Epithelial cell of proximal tubule (primary cell): ENCODE measurements around the gene NFIA. TPM values are rescaled to one million over a fixed set of nuclear protein-coding genes. Genes with fewer than 3 reads are reported as not detected.

Experiments
- DNase-seq: peaks from one replicate; pipeline ENCODE4 v3.0.0-alpha.2; 2011; ENCODE audit warnings: low read depth
- H3K4me3 ChIP-seq: 2 replicates; pipeline ENCODE4 v1.5.1; 2011; ENCODE audit warnings: low read depth, mild to moderate bottlenecking, low read length
- total RNA-seq: library from RNA; depleted of rRNA; stranded (reverse); fragments of >200 nt; gene quantifications from 2 replicates; pipeline ENCODE4 v1.2.3, GENCODE V29; 2015
- TF ChIP-seq, protein P1 (sequence below): conservative IDR thresholded peaks from 2 replicates; pipeline ENCODE4 v1.5.1; 2012; ENCODE audit warnings: low read depth, mild to moderate bottlenecking, low read length

The NFIA gene
- total RNA-seq, 1 donor from 2014 or later, result 1.6 TPM

DNA sequence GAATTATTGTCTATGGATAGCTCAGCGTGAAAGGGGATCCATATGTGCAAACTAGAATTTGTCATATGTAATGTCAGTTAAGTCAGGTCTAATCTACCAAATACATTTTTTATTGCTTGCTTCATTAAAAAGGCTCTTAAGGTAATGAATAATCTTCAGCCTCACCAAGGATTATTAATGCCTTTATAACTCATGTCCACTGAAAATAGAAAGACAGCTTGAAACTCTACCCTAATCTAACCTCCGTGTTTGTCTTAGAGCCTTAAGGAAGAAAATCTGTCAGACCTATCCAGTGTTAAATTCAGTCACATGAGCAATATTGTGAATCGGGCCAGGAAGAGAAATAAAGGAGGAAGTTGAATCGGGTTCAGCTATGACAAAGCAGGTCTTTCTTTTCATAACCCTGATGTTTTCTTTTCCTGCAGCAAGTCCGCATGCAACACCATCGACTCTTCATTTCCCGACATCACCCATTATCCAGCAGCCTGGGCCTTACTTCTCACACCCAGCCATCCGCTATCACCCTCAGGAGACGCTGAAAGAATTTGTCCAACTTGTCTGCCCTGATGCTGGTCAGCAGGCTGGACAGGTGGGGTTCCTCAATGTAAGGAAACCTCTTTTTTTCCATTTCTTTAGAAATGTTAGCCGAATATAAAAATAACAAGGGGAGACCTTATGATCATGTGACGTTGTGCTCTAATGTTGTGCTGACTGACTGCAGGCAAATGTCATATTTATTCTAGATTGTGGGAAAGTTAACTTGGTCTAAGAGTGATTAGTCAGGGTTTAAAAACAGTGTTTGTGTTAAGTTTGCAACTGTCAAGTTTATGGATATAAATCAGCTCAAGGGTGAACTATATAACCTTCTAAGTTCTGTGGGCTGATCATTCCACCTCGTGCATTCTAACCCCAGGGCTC lies 321.6 kb downstream of the NFIA start:
- no peak overlapping the region for H3K4me3 ChIP-seq
- DNase-seq, result no peak
- TF ChIP-seq, protein P1, sequence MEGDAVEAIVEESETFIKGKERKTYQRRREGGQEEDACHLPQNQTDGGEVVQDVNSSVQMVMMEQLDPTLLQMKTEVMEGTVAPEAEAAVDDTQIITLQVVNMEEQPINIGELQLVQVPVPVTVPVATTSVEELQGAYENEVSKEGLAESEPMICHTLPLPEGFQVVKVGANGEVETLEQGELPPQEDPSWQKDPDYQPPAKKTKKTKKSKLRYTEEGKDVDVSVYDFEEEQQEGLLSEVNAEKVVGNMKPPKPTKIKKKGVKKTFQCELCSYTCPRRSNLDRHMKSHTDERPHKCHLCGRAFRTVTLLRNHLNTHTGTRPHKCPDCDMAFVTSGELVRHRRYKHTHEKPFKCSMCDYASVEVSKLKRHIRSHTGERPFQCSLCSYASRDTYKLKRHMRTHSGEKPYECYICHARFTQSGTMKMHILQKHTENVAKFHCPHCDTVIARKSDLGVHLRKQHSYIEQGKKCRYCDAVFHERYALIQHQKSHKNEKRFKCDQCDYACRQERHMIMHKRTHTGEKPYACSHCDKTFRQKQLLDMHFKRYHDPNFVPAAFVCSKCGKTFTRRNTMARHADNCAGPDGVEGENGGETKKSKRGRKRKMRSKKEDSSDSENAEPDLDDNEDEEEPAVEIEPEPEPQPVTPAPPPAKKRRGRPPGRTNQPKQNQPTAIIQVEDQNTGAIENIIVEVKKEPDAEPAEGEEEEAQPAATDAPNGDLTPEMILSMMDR, result no peak

DNA sequence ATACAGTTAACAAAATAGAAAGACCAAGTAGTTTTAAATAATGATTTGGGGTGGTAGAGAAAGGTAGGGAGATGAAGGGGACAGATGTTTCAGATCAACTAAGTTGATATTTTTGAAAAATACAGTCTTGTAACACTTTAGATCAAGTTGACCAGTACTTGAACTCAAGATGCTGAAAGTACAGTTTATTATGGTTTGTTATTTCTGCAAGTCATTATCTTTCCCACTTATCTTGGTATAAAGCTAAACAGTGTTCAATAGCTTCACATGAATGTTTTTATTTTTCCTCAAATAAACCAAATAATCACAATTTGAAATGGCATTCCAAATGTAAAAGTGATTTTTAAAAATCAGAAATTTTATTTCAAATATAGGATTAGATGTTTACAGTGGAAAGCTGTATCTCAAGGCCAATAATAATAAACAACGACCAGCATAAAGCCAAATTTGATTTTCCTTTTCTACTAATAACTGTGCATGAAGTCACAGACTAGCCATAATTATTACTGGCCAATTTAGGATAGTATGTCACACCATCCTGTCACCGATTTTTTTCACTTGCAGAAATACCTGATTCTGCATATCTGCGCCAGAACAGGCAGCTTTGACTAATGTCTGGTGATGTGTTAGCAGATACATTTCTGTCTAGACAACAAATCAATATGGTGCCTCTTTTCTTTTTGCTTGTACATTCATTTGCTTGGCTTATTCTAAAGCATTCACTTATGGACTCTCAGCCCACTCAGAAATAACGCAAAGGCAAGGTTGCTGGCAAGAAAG lies 322.4 kb downstream of the NFIA start:
- no peak for DNase-seq
- TF ChIP-seq, protein P1, result no peak
- H3K4me3 ChIP-seq, result no peak overlapping the region

DNA sequence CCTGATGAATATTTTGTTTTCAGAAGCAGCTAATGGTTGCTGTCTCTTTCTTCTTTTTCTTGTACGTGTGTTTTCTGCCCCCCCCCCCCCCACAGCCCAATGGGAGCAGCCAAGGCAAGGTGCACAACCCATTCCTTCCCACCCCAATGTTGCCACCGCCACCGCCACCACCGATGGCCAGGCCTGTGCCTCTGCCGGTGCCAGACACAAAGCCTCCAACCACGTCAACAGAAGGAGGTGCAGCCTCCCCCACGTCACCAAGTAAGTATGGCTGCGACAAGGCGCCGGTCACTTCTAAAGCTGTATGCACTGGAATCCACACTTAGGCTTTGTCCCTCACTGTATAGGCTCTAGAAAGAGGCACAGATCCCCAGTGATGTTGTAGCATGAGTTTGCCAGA lies 324.1 kb downstream of the NFIA start:
- no peak for DNase-seq
- no peak overlapping the region for H3K4me3 ChIP-seq
- TF ChIP-seq, protein P1, result no peak

DNA sequence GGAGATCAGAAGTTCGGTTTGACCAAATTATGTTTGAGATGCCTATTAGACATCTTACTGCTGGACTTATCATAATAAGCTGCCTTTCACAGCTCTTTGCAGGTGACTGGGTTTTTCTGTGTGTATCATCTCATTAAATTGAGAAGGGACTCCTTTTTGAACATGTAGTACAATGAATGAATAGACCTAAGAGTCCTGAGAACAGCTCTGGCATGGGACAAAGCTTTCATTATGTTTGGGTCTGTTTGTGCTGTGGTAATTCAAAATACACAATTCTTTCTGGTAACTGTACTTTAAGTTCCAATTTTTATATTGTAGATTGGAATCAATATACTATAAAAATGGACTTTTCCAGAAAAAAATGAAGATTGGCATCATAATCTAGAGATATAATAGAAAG lies 330.2 kb downstream of the NFIA start:
- no peak for DNase-seq
- TF ChIP-seq, protein P1, result no peak
- no peak overlapping the region for H3K4me3 ChIP-seq

- no peak for DNase-seq
- TF ChIP-seq, protein P1, result no peak
- no peak overlapping the region for H3K4me3 ChIP-seq
Measured at GRCh38 chr1:61419196-61419595, 336.8 kb downstream of the NFIA start.

GRCh38 chr1:61419657-61420056 lies 337.3 kb downstream of the NFIA start:
- no peak for DNase-seq
- H3K4me3 ChIP-seq, result no peak overlapping the region
- TF ChIP-seq, protein P1, result no peak
